AG10803 (cell line): ENCODE measurements around the gene MLEC.

ENCODE experiments used
- DNase-seq: peaks from one replicate; pipeline ENCODE4 v3.0.0; 2010; ENCODE audit warnings: low read depth
- H3K4me3 ChIP-seq: 2 replicates; pipeline ENCODE4 v1.5.1; 2011; ENCODE audit warnings: mild to moderate bottlenecking, low read length, control low read depth
- CTCF ChIP-seq: conservative IDR thresholded peaks from 2 replicates; pipeline ENCODE4 v1.5.1; 2011; ENCODE audit warnings: mild to moderate bottlenecking, low read length, control low read depth, inconsistent platforms

MLEC gene

GRCh38 chr12:120733574-120733973, 46.6 kb downstream of the MLEC start:
- TF ChIP-seq CTCF = no peak
- no peak overlapping the region for H3K4me3 ChIP-seq
- DNase-seq = no peak

- TF ChIP-seq CTCF = no peak
These were observed 47.3 kb downstream of the MLEC start for GRCh38 chr12:120734210-120734609.

GRCh38 chr12:120735181-120735580, 48.2 kb downstream of the MLEC start:
- no peak overlapping the region for H3K4me3 ChIP-seq
- no peak for TF ChIP-seq CTCF
- no peak for DNase-seq

More at GRCh38 chr12:120734210-120734609, 47.3 kb downstream of the MLEC start:
- no peak for DNase-seq
- H3K4me3 ChIP-seq = no peak overlapping the region

- no peak for TF ChIP-seq CTCF
- no peak overlapping the region for H3K4me3 ChIP-seq
- no peak for DNase-seq
These were observed 49.7 kb downstream of the MLEC start for GRCh38 chr12:120736404-120737331.

GRCh38 chr12:120737557-120738251, 50.8 kb downstream of the MLEC start:
- peak; percentile 21 for TF ChIP-seq CTCF
- no peak overlapping the region for H3K4me3 ChIP-seq
- no peak for DNase-seq

- H3K4me3 ChIP-seq = no peak overlapping the region
- DNase-seq = no peak
- no peak for TF ChIP-seq CTCF
These were observed 51.5 kb downstream of the MLEC start for GRCh38 chr12:120738252-120739030.
